ENCODE measurements around the gene RNPEP. TPM values are rescaled to one million over a fixed set of nuclear protein-coding genes. Genes with fewer than 3 reads are reported as not detected.

Gene RNPEP
- total and polyA plus RNA-seq, 2 of the 13 experiments (the other 11 are each of a cell fraction or from before 2014, with no cell fraction given), result 20.6 to 38.4 TPM

DNA sequence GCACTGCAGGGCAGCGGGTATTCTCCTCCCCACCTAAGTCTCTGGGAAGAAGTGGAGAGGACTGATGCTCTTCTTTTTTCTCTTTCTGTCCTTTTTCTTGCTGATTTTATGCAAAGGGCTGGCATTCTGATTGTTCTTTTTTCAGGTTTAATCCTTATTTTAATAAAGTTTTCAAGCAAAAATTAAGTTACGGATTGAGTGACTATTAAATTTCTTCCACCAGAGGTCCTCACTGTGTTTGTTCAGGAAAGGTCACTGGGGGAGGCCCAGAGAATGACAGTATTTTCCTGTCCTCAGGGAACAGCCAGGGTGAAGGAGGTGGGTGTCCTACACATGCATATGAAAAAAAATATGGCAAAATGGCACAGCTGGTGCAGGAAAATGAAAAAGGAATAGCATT lies 23.5 kb downstream of the RNPEP start (continued):
- TF ChIP-seq, protein P1, sequence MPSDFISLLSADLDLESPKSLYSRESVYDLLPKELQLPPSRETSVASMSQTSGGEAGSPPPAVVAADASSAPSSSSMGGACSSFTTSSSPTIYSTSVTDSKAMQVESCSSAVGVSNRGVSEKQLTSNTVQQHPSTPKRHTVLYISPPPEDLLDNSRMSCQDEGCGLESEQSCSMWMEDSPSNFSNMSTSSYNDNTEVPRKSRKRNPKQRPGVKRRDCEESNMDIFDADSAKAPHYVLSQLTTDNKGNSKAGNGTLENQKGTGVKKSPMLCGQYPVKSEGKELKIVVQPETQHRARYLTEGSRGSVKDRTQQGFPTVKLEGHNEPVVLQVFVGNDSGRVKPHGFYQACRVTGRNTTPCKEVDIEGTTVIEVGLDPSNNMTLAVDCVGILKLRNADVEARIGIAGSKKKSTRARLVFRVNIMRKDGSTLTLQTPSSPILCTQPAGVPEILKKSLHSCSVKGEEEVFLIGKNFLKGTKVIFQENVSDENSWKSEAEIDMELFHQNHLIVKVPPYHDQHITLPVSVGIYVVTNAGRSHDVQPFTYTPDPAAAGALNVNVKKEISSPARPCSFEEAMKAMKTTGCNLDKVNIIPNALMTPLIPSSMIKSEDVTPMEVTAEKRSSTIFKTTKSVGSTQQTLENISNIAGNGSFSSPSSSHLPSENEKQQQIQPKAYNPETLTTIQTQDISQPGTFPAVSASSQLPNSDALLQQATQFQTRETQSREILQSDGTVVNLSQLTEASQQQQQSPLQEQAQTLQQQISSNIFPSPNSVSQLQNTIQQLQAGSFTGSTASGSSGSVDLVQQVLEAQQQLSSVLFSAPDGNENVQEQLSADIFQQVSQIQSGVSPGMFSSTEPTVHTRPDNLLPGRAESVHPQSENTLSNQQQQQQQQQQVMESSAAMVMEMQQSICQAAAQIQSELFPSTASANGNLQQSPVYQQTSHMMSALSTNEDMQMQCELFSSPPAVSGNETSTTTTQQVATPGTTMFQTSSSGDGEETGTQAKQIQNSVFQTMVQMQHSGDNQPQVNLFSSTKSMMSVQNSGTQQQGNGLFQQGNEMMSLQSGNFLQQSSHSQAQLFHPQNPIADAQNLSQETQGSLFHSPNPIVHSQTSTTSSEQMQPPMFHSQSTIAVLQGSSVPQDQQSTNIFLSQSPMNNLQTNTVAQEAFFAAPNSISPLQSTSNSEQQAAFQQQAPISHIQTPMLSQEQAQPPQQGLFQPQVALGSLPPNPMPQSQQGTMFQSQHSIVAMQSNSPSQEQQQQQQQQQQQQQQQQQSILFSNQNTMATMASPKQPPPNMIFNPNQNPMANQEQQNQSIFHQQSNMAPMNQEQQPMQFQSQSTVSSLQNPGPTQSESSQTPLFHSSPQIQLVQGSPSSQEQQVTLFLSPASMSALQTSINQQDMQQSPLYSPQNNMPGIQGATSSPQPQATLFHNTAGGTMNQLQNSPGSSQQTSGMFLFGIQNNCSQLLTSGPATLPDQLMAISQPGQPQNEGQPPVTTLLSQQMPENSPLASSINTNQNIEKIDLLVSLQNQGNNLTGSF (CRISPR knock-in tag; IDR thresholded peaks at IDR 0.05), result no peak
- TF ChIP-seq U2AF2 (IDR thresholded peaks at IDR 0.05; ENCODE audit: low read depth, low read length) (no peak), NFE2 (CRISPR knock-in tag; IDR thresholded peaks at IDR 0.05) (no peak), ZNF44 (CRISPR knock-in tag; IDR thresholded peaks at IDR 0.05) (no peak), ZNF30 (CRISPR knock-in tag; IDR thresholded peaks at IDR 0.05) (no peak), ZNF724P (CRISPR knock-in tag; IDR thresholded peaks at IDR 0.05; ENCODE audit: borderline replicate concordance) (no peak), ZIK1 (CRISPR knock-in tag; IDR thresholded peaks at IDR 0.05; ENCODE audit: borderline replicate concordance, low read depth) (no peak), TOPORS (CRISPR knock-in tag; IDR thresholded peaks at IDR 0.05) (no peak), HCFC1 (IDR thresholded peaks at IDR 0.05; ENCODE audit: low read depth, low read length) (no peak), DMTF1 (CRISPR knock-in tag; IDR thresholded peaks at IDR 0.05) (no peak), SATB2 (CRISPR knock-in tag; IDR thresholded peaks at IDR 0.05) (no peak), SALL1 (CRISPR knock-in tag; IDR thresholded peaks at IDR 0.05) (no peak), HOXA5 (CRISPR knock-in tag; IDR thresholded peaks at IDR 0.05) (no peak), ARID3A (IDR thresholded peaks at IDR 0.05; ENCODE audit: low read depth, low read length) (no peak), NR2F6 (IDR thresholded peaks at IDR 0.05) (peak; percentile 78), NR2F6 (CRISPR knock-in tag; IDR thresholded peaks at IDR 0.05) (peak; percentile 75), ZNF740 (CRISPR knock-in tag; IDR thresholded peaks at IDR 0.05) (0 out of 2 replicates have a peak, but pooled peaks have one; percentile 37), PPARG (CRISPR knock-in tag; conservative IDR thresholded peaks at IDR 0.05) (peak; percentile 40; the same call in 1 of the 2 replicates), SETDB1 (CRISPR knock-in tag; IDR thresholded peaks at IDR 0.05; ENCODE audit: borderline replicate concordance) (no peak), TMF1 (CRISPR knock-in tag; IDR thresholded peaks at IDR 0.05; ENCODE audit: low read depth) (no peak), RXRB (CRISPR knock-in tag; IDR thresholded peaks at IDR 0.05; ENCODE audit: borderline replicate concordance) (peak; percentile 47; the same call in 1 of the 2 replicates)
- TF ChIP-seq, protein P2, sequence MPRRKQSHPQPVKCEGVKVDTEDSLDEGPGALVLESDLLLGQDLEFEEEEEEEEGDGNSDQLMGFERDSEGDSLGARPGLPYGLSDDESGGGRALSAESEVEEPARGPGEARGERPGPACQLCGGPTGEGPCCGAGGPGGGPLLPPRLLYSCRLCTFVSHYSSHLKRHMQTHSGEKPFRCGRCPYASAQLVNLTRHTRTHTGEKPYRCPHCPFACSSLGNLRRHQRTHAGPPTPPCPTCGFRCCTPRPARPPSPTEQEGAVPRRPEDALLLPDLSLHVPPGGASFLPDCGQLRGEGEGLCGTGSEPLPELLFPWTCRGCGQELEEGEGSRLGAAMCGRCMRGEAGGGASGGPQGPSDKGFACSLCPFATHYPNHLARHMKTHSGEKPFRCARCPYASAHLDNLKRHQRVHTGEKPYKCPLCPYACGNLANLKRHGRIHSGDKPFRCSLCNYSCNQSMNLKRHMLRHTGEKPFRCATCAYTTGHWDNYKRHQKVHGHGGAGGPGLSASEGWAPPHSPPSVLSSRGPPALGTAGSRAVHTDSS (CRISPR knock-in tag; conservative IDR thresholded peaks at IDR 0.05), result no peak

All from HepG2 (cell line).